ENCODE data around the gene RAB24.
"Not testable (repeated sequence)": the region's sequence is repeated elsewhere in the genome, so short reads cannot be mapped to it uniquely, and the experiment has no call there.

The RAB24 gene

GRCh38 chr5:177306674-177307543 is 3.4 kb upstream of the RAB24 start:
- no peak for DNase-seq (ENCODE audit: low read depth)

DNA sequence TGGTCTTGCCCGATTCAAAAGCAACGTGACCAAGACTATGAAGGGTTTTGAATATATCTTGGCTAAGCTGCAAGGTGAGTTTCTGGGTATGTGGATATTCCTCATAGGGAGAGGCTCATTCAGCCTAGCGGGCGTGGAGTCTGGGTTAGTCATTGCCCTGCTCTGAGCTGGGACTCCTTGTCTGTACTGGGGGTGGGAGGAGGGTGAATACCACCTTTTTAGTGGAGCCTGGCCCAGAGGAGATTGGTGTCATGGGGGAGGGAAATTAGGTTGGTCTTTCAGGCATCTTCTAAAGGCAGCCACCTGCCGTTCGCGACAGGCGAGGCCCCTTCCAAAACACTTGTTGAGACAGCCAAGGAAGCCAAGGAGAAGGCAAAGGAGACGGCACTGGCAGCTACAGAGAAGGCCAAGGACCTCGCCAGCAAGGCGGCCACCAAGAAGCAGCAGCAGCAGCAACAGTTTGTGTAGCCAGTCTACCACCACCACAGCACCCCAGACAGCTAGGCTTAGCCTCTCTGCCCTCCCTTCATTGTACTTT is 2.7 kb upstream of the RAB24 start:
- DNase-seq (ENCODE audit: low read depth); H3K4me3 ChIP-seq (ENCODE audit: control insufficient read depth, low read depth, low read length): not testable (repeated sequence)

More at GRCh38 chr5:177306674-177307543, 3.4 kb upstream of the RAB24 start:
- TF ChIP-seq CTCF (IDR thresholded peaks at IDR 0.05; ENCODE audit: control insufficient read depth, insufficient read depth, low read depth, low read length, missing control alignments), result no peak
- no peak overlapping the region for H3K4me3 ChIP-seq (ENCODE audit: control insufficient read depth, low read depth, low read length)

GRCh38 chr5:177304392-177305119 is 1.0 kb upstream of the RAB24 start:
- TF ChIP-seq CTCF (IDR thresholded peaks at IDR 0.05; ENCODE audit: control insufficient read depth, insufficient read depth, low read depth, low read length, missing control alignments), result no peak
- no peak for DNase-seq (ENCODE audit: low read depth)
- H3K4me3 ChIP-seq (ENCODE audit: control insufficient read depth, low read depth, low read length), result peak overlapping the region; percentile 83

DNA sequence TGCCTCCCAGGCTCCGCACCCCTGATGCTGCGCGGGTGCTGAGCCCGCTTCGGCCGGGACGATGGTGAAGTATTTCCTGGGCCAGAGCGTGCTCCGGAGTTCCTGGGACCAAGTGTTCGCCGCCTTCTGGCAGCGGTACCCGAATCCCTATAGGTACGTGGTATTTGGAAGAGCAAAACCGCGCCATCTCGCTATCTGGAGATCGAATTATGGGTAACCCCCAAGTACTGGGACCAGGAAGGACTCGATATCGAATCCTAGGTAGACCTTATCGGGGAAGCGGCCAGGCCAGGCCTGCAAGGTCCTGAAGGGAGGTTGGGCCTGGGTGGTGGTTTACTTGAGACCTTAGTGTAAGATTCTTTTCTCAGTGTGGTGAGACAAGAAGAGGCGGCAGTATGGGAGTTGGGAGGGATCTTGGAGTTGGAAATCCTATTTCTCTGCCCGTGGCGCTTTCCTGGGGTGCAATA is 439 bp upstream of the RAB24 start:
- H3K4me3 ChIP-seq (ENCODE audit: control insufficient read depth, low read depth, low read length), result peak overlapping the region; percentile 83
- TF ChIP-seq CTCF (IDR thresholded peaks at IDR 0.05; ENCODE audit: control insufficient read depth, insufficient read depth, low read depth, low read length, missing control alignments), result no peak
- no peak for DNase-seq (ENCODE audit: low read depth)

DNA sequence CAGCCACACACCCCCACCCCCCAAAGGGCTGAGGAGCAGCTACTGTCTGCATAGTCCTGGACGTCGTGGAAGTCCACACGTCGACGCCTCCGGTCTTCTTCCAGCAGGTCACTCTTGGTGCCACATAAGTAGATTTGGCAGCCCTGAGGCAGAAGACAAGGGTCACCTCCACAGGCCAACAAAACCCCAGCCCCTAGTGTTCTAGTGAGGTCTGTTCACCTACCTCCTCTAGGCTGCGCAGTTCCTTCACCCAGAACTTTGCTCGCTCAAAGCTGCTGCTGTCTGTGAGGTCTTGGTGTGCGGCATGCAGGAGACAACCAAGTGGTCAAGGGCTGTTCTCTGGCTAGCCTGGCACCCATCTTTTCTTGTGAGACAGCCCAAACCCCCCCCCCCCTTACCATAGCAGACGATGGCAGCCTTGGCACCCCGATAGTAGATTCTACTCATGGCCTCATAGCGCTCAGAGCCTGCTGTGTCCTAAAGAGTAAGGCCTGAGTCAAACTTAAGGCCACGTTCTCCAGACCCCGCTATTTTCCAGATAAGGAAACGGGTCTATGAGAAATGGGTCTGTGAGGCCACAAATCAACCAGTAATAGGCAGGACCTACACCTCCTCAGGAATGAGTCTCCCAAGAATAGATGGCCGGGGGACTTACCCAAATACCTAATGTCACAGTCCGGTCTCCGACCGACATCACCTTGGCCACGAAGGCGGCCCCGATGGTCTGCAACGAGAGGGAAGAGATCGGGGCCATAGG is 987 bp downstream of the RAB24 start:
- TF ChIP-seq CTCF (IDR thresholded peaks at IDR 0.05; ENCODE audit: control insufficient read depth, insufficient read depth, low read depth, low read length, missing control alignments), result no peak
- no peak for DNase-seq (ENCODE audit: low read depth)
- H3K4me3 ChIP-seq (ENCODE audit: control insufficient read depth, low read depth, low read length), result peak overlapping the region; percentile 83

GRCh38 chr5:177301503-177302165 is 1.9 kb downstream of the RAB24 start:
- TF ChIP-seq CTCF (IDR thresholded peaks at IDR 0.05; ENCODE audit: control insufficient read depth, insufficient read depth, low read depth, low read length, missing control alignments), result no peak
- no peak for DNase-seq (ENCODE audit: low read depth)
- H3K4me3 ChIP-seq (ENCODE audit: control insufficient read depth, low read depth, low read length), result no peak overlapping the region
